Endodermal cell (in vitro differentiated cells): ENCODE measurements around the gene BPGM. TPM values are rescaled to one million over a fixed set of nuclear protein-coding genes. Genes with fewer than 3 reads are reported as not detected.
"Not testable (repeated sequence)": the region's sequence is repeated elsewhere in the genome, so short reads cannot be mapped to it uniquely, and the experiment has no call there.

Source experiments
- DNase-seq: peaks from one replicate; pipeline ENCODE4 v3.0.0-alpha.2; 2017
- H3K27ac ChIP-seq: 2 replicates; pipeline ENCODE4 v1.5.1; 2013; ENCODE audit warnings: mild to moderate bottlenecking, low read depth, low read length, moderate library complexity
- H3K27me3 ChIP-seq: 2 replicates; pipeline ENCODE4 v1.6.1; 2013; ENCODE audit warnings: mild to moderate bottlenecking, low read length, moderate library complexity; ENCODE audit not compliant: insufficient read depth, control insufficient read depth, poor library complexity, severe bottlenecking
- H3K36me3 ChIP-seq: 2 replicates; pipeline ENCODE4 v1.7.0; 2013; ENCODE audit warnings: mild to moderate bottlenecking, low read length, moderate library complexity; ENCODE audit not compliant: control insufficient read depth, insufficient read depth
- H3K4me1 ChIP-seq: one replicate; pipeline ENCODE4 v1.7.0; 2013; ENCODE audit warnings: low read length; ENCODE audit not compliant: control insufficient read depth, insufficient read depth
- H3K4me3 ChIP-seq: 2 replicates; pipeline ENCODE4 v1.5.1; 2013; ENCODE audit warnings: mild to moderate bottlenecking, low read length, moderate library complexity
- H3K9ac ChIP-seq: 2 replicates; pipeline ENCODE4 v1.6.1; 2013; ENCODE audit warnings: mild to moderate bottlenecking, low read length, moderate library complexity; ENCODE audit not compliant: poor library complexity, severe bottlenecking; ENCODE audit errors: extremely low read depth
- H3K9me3 ChIP-seq: 2 replicates; pipeline ENCODE4 v1.6.1; 2013; ENCODE audit warnings: mild to moderate bottlenecking, low read length, moderate library complexity; ENCODE audit not compliant: control insufficient read depth
- H3K27ac Mint-ChIP-seq: 2 replicates; pipeline ENCODE4 v1.8.0; 2020; ENCODE audit warnings: mixed read lengths
- H3K27me3 Mint-ChIP-seq: 2 replicates; pipeline ENCODE4 v1.8.0; 2021; ENCODE audit warnings: mild to moderate bottlenecking, mixed read lengths; ENCODE audit not compliant: insufficient read depth
- H3K36me3 Mint-ChIP-seq: 2 replicates; pipeline ENCODE4 v1.8.0; 2020; ENCODE audit warnings: low read depth, mixed read lengths
- H3K4me1 Mint-ChIP-seq: 2 replicates; pipeline ENCODE4 v1.8.0; 2020; ENCODE audit warnings: mixed read lengths
- H3K4me3 Mint-ChIP-seq: 2 replicates; pipeline ENCODE4 v1.8.0; 2020; ENCODE audit warnings: mild to moderate bottlenecking, moderate library complexity, mixed read lengths
- H3K9me3 Mint-ChIP-seq: 2 replicates; pipeline ENCODE4 v1.8.0; 2020; ENCODE audit warnings: mild to moderate bottlenecking, mixed read lengths
- WGBS, 2 experiments: methylation state at CpG; one replicate each; pipeline versions ENCODE4 v1.1.5 to v1.1.7; 2013; ENCODE audit warnings: missing lambda C conversion rate in 2 of 2, mixed read lengths in 1 of 2; ENCODE audit not compliant: insufficient coverage in 1 of 2, insufficient read length in 1 of 2; 5-methylcytosine and 5-hydroxymethylcytosine counted together
- total RNA-seq, 2 donors: library from RNA; stranded (reverse); fragmentation: NEBNext Ultra II Directional in 1 of 2; extraction: Animal tissue kit (Norgen Biotek cat#: 25700) in 1 of 2; gene quantifications; 2 replicates in 1 of 2; 3 replicates in 1 of 2; pipeline ENCODE4 v1.2.1, GENCODE V29; 2021
- TF ChIP-seq, protein P1 (sequence below): fragments of 200-600 bp; sonication (generic); conservative IDR thresholded peaks from 2 replicates; pipeline ENCODE4 v1.5.0; 2021; ENCODE audit warnings: antibody characterized with exemption, mild to moderate bottlenecking

BPGM gene
- total RNA-seq, 2 donors from 2014 or later, result 11.1 to 16.1 TPM

DNA sequence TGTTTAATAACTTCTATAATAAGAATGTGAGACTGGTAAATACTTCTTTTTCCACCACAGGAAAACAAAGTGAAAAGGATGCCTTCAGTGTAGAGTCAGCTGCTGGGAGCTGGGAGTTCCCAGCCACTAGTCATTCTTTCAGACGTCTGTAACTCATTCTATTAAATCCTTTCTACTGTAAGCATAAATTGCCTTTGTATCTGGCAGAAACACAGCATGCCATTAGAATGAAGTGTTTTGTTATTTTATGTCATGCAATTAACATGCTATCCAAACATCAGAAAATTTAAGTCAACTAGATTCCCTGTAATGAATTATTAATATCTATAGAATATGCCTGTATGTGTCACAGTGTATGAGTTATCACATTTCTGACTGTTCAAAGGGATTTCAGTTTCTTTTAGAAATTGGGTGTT, 14.3 kb downstream of the BPGM start:
- Histone ChIP-seq H3K9me3 (no peaks in the 10 kb centered on the region), H3K27me3 (no peaks in the 10 kb centered on the region), H3K4me1 (no peaks in the 10 kb centered on the region), H3K36me3 (peaks cover 4% of the 10 kb centered on the region), H3K9ac (no peak overlapping the region), H3K27ac (no peak overlapping the region), H3K4me3 (no peak overlapping the region)
- H3K9me3 Mint-ChIP-seq, result no peaks in the 10 kb centered on the region
- H3K4me3 Mint-ChIP-seq, result no peak overlapping the region
- peaks cover 1% of the 10 kb centered on the region for H3K36me3 Mint-ChIP-seq
- TF ChIP-seq, protein P1, sequence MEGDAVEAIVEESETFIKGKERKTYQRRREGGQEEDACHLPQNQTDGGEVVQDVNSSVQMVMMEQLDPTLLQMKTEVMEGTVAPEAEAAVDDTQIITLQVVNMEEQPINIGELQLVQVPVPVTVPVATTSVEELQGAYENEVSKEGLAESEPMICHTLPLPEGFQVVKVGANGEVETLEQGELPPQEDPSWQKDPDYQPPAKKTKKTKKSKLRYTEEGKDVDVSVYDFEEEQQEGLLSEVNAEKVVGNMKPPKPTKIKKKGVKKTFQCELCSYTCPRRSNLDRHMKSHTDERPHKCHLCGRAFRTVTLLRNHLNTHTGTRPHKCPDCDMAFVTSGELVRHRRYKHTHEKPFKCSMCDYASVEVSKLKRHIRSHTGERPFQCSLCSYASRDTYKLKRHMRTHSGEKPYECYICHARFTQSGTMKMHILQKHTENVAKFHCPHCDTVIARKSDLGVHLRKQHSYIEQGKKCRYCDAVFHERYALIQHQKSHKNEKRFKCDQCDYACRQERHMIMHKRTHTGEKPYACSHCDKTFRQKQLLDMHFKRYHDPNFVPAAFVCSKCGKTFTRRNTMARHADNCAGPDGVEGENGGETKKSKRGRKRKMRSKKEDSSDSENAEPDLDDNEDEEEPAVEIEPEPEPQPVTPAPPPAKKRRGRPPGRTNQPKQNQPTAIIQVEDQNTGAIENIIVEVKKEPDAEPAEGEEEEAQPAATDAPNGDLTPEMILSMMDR, result no peak
- no peaks in the 10 kb centered on the region for H3K27me3 Mint-ChIP-seq
- H3K27ac Mint-ChIP-seq, result no peak overlapping the region
- H3K4me1 Mint-ChIP-seq, result peaks cover 18% of the 10 kb centered on the region
- no peak for DNase-seq
- WGBS, 2 experiments, result 89% methylated on average over 1 of the region's 1 CpG; no CpG with 5 or more reads in 1 of the 2 experiments

DNA sequence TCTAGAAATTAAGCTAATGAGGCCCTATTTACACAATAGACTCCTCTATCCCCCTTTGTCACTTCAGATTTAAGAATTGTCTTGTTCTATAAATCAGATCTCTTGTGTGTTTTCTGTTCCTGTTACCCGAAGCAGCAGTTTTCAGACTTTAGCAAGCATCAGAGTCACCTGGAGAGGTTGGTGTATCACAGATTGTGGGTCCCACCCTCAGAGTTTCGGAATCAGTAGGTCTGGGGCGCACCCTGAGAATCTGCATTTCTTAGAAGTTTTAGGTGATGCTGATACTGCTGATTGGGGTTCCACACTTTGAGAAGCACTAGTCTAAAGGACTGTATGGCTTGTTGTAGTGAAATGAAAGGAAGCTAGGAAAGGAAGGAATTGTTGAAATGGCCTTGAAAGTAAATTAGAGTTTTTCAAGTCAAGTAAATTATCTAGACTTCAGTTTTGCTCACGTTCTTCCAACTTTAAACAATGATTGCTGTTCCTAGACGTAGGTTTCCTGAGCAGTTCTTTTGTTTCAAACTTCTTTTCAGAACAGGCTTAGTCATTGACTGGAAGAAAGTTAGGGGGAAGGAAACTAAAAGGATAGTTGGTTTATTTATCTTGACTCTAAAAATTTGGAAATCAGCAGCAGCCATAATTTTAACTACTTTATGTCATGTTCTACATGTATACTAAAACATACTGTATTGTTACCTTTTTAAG, 15.7 kb downstream of the BPGM start:
- Histone ChIP-seq H3K27me3 (no peaks in the 10 kb centered on the region), H3K4me3 (no peak overlapping the region), H3K36me3 (peaks cover 4% of the 10 kb centered on the region), H3K27ac (no peak overlapping the region), H3K9ac (no peak overlapping the region), H3K9me3 (no peaks in the 10 kb centered on the region), H3K4me1 (no peaks in the 10 kb centered on the region)
- peaks cover 1% of the 10 kb centered on the region for H3K36me3 Mint-ChIP-seq
- no peak overlapping the region for H3K27ac Mint-ChIP-seq
- TF ChIP-seq, protein P1, result no peak
- H3K4me3 Mint-ChIP-seq, result no peak overlapping the region
- H3K27me3 Mint-ChIP-seq, result no peaks in the 10 kb centered on the region
- no peaks in the 10 kb centered on the region for H3K9me3 Mint-ChIP-seq
- DNase-seq, result no peak
- 73 to 74% methylated on average over 5 of the region's 5 CpGs for WGBS, 2 experiments
- peaks cover 17% of the 10 kb centered on the region for H3K4me1 Mint-ChIP-seq

DNA sequence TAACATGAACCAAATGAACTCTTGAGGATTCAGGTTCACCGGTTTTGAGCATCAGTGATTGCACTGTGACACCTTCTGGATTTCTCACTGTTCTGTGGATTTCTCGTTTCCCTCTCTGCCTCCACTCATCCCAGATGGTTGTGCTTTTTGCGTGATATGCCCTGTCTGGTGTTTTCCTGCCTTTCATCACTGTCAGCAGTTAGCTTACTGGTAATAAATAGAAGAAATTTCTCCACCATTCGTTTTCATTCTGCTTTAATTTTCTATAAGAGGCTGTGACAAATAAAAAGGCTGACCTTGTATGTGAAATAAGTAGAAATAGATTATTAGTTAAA, 16.2 kb downstream of the BPGM start:
- 91 to 96% methylated on average over 3 of the region's 4 CpGs for WGBS, 2 experiments
- no peaks in the 10 kb centered on the region for H3K9me3 ChIP-seq
- H3K36me3 Mint-ChIP-seq, result peaks cover 1% of the 10 kb centered on the region
- H3K27ac ChIP-seq, result no peak overlapping the region
- no peaks in the 10 kb centered on the region for H3K27me3 ChIP-seq
- no peaks in the 10 kb centered on the region for H3K9me3 Mint-ChIP-seq
- H3K4me1 Mint-ChIP-seq, result peaks cover 12% of the 10 kb centered on the region
- no peak for DNase-seq
- H3K9ac ChIP-seq, result no peak overlapping the region
- no peak overlapping the region for H3K27ac Mint-ChIP-seq
- TF ChIP-seq, protein P1, result no peak
- no peaks in the 10 kb centered on the region for H3K27me3 Mint-ChIP-seq
- no peak overlapping the region for H3K4me3 ChIP-seq
- no peaks in the 10 kb centered on the region for H3K4me1 ChIP-seq
- no peak overlapping the region for H3K4me3 Mint-ChIP-seq
- H3K36me3 ChIP-seq, result peaks cover 4% of the 10 kb centered on the region

DNA sequence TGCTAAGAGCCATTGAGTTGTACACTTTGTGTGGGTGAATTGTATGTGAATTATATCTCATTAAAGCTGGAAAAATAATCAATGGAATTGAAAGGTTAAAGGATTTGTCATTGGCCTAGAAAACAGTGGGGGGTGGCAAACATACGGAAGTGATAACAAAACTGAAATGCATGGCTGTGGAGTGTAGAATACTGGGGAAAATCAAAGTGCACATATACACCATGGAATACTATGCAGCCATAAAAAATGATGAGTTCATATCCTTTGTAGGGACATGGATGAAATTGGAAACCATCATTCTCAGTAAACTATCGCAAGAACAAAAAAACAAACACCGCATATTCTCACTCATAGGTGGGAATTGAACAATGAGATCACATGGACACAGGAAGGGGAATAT, 18.4 kb downstream of the BPGM start:
- not testable (repeated sequence) for H3K9ac ChIP-seq, H3K4me3 ChIP-seq, H3K36me3 ChIP-seq, H3K27me3 Mint-ChIP-seq, H3K36me3 Mint-ChIP-seq, H3K27ac Mint-ChIP-seq, H3K27ac ChIP-seq, DNase-seq, H3K27me3 ChIP-seq, H3K4me3 Mint-ChIP-seq, H3K9me3 ChIP-seq, H3K9me3 Mint-ChIP-seq, H3K4me1 Mint-ChIP-seq, H3K4me1 ChIP-seq
- WGBS, 2 experiments, result 0% methylated on average over 1 of the region's 3 CpGs; no CpG with 5 or more reads in 1 of the 2 experiments
